Esophagus squamous epithelium (tissue), 4 donors: ENCODE data around the gene RAB40B.

Experiments used
- POLR2A ChIP-seq, 4 donors: fragments of 450-650 bp; IDR thresholded peaks; one replicate each; pipeline ENCODE4 v1.6.1; 2017; ENCODE audit warnings: antibody characterized with exemption in 4 of 4, mild to moderate bottlenecking in 4 of 4, moderate library complexity in 3 of 4
- TF ChIP-seq, protein P1 (sequence below), 6 experiments: fragments of 450-650 bp in 4 of 6; fragments of 200-600 bp in 2 of 6; sonication (generic) in 2 of 6; IDR thresholded peaks; one replicate each; pipeline ENCODE4 v1.5.1; 2016 to 2019; ENCODE audit warnings: antibody characterized with exemption in 6 of 6, mild to moderate bottlenecking in 4 of 6, moderate library complexity in 4 of 6

GRCh38 chr17:82639628-82640027 is 58.9 kb downstream of the RAB40B start:
- TF ChIP-seq, protein P1, sequence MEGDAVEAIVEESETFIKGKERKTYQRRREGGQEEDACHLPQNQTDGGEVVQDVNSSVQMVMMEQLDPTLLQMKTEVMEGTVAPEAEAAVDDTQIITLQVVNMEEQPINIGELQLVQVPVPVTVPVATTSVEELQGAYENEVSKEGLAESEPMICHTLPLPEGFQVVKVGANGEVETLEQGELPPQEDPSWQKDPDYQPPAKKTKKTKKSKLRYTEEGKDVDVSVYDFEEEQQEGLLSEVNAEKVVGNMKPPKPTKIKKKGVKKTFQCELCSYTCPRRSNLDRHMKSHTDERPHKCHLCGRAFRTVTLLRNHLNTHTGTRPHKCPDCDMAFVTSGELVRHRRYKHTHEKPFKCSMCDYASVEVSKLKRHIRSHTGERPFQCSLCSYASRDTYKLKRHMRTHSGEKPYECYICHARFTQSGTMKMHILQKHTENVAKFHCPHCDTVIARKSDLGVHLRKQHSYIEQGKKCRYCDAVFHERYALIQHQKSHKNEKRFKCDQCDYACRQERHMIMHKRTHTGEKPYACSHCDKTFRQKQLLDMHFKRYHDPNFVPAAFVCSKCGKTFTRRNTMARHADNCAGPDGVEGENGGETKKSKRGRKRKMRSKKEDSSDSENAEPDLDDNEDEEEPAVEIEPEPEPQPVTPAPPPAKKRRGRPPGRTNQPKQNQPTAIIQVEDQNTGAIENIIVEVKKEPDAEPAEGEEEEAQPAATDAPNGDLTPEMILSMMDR (IDR thresholded peaks at IDR 0.05), result no peak
- TF ChIP-seq POLR2A (IDR thresholded peaks at IDR 0.05), result no peak
